ENCODE measurements around the gene PDE10A.
"Not testable (repeated sequence)": the region's sequence is repeated elsewhere in the genome, so short reads cannot be mapped to it uniquely, and the experiment has no call there.

PDE10A gene

GRCh38 chr6:165618891-165619290, 44.1 kb downstream of the PDE10A start:
- not testable (repeated sequence) for DNase-seq

- no peak for DNase-seq
Observed at GRCh38 chr6:165618241-165618640, 44.8 kb downstream of the PDE10A start.

- DNase-seq, result no peak
Observed at GRCh38 chr6:165617528-165617927, 45.5 kb downstream of the PDE10A start.

- no peak for DNase-seq
Observed at GRCh38 chr6:165616116-165616515, 46.9 kb downstream of the PDE10A start.

- no peak for DNase-seq
Observed at GRCh38 chr6:165615636-165616035, 47.4 kb downstream of the PDE10A start.

- DNase-seq, result no peak
Observed at GRCh38 chr6:165611294-165611693, 51.7 kb downstream of the PDE10A start.

GRCh38 chr6:165608577-165608976, 54.5 kb downstream of the PDE10A start:
- DNase-seq, result not testable (repeated sequence)

GRCh38 chr6:165606740-165607008, 56.4 kb downstream of the PDE10A start:
- no peak for DNase-seq

GRCh38 chr6:165605901-165606739, 56.9 kb downstream of the PDE10A start:
- DNase-seq, result no peak

- no peak for DNase-seq
Observed at GRCh38 chr6:165605182-165605875, 57.7 kb downstream of the PDE10A start.

GRCh38 chr6:165602291-165602690, 60.8 kb downstream of the PDE10A start:
- no peak for DNase-seq

GRCh38 chr6:165600606-165601005, 62.4 kb downstream of the PDE10A start:
- no peak for DNase-seq

GRCh38 chr6:165599596-165600487, 63.2 kb downstream of the PDE10A start:
- DNase-seq, result no peak

GRCh38 chr6:165599121-165599520, 63.9 kb downstream of the PDE10A start:
- DNase-seq, result no peak

- DNase-seq, result no peak
Observed at GRCh38 chr6:165597821-165598220, 65.2 kb downstream of the PDE10A start.

GRCh38 chr6:165594584-165595333, 68.3 kb downstream of the PDE10A start:
- DNase-seq, result no peak

- not testable (repeated sequence) for DNase-seq
Observed at GRCh38 chr6:165592947-165593346, 70.1 kb downstream of the PDE10A start.

- no peak for DNase-seq
Observed at GRCh38 chr6:165588515-165588914, 74.5 kb downstream of the PDE10A start.

GRCh38 chr6:165587206-165587605, 75.8 kb downstream of the PDE10A start:
- DNase-seq, result no peak

GRCh38 chr6:165586706-165587105, 76.3 kb downstream of the PDE10A start:
- no peak for DNase-seq

GRCh38 chr6:165585060-165585459, 78.0 kb downstream of the PDE10A start:
- no peak for DNase-seq

- DNase-seq, result no peak
Observed at GRCh38 chr6:165584541-165584940, 78.5 kb downstream of the PDE10A start.

- no peak for DNase-seq
Observed at GRCh38 chr6:165581678-165582077, 81.4 kb downstream of the PDE10A start.

Data from activated CD4-positive, alpha-beta T cell treated with anti-CD3 and anti-CD28 coated beads, Interleukin-10, Interleukin-2, amounts not matched to agents 100 ng/mL and 50 ng/mL, durations not matched to agents 16 hours and 8 hours (primary cell).